ENCODE data around the gene ENOX1.

ENOX1 gene

GRCh38 chr13:43529796-43530195 is 257.0 kb downstream of the ENOX1 start:
- no peak for DNase-seq

GRCh38 chr13:43528992-43529391 is 257.8 kb downstream of the ENOX1 start:
- peak; percentile 55 for DNase-seq

- DNase-seq, result peak; percentile 88
These were observed 264.0 kb downstream of the ENOX1 start for GRCh38 chr13:43522788-43523187.

- DNase-seq, result peak; percentile 19
These were observed 266.4 kb downstream of the ENOX1 start for GRCh38 chr13:43520351-43520750.

DNA sequence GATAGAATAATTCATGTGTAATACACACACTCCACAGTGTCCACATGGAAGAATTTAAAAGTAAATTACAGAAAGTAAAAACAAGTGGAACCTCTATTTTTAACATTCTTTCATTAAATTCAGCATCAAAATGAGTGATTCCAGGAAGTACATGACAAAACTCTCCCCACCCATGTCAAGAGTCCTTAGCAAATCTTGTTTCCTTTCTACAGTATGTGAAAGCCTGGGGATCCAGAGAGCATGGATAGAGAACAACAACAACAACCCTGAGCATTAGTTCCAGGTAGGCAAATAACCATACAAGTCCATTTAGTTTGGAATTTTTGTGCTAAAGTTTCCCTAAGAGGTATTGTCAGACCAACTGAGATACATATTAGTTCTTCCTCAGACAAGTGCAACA is 267.9 kb downstream of the ENOX1 start:
- no peak for DNase-seq

GRCh38 chr13:43516401-43516833 is 270.4 kb downstream of the ENOX1 start:
- peak; percentile 94 for DNase-seq

GRCh38 chr13:43515531-43515930 is 271.2 kb downstream of the ENOX1 start:
- DNase-seq, result no peak

DNA sequence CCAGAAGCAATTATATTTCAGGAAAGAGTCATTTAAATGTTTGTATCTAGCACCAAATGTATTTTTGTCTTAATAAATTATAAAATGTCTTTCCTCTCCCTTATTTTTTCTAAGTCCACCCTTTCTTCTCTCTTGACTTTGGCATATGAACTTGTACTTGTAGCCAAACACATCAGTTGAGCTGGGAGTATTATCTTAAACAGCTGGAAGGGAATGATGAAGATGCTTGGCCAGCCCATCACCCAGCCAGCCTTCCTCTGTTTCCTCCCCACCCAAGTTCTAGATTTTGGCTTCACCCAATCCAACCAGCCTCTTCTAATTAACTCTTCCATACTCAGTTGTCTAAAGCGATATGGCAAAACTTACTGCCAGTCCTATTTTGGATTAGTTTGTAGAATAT is 272.5 kb downstream of the ENOX1 start:
- no peak for DNase-seq

- DNase-seq, result no peak
These were observed 274.6 kb downstream of the ENOX1 start for GRCh38 chr13:43512221-43512620.

DNA sequence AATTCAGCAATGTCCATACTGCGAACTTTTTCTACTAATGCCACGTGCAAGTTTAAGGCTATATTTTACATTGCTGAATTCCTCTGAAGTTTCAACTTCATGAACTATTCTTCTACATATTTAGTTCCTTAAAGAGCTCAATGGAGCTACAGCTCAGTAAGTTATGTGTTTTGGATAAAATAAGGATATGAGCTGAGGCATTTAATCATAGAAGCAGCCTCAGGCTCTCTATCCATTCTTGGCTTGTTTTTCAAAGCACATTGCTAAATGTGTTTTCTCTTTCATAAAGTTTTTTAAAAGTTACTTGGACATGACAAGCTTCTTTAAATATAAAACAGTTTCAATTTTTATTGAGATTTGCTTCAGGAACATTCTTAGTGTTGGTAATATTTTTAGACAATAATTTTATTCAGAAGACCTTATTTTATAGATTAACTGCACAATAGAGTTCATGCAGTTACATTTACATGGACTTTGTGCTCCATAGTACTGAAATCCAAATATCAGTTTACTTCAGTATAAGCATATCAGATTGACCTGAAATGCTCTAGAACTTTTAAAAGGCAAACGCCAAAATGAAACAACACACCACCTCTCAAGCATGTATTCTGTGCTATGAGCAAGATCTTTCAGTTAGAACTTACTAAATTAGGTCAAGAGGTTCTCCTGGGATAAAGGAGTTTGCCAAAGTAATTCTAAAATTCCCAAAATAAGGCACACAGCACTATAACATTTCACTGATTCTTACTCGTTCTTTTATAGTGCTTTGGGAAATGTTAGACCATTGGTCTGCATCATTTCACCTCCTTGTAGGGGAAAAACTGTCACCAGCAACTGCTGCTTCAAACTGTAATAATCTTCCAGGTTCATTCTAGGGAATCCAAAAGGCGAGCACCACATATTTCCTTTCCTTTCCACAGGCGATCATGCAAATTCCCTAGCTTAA is 275.5 kb downstream of the ENOX1 start:
- DNase-seq, result no peak

DNA sequence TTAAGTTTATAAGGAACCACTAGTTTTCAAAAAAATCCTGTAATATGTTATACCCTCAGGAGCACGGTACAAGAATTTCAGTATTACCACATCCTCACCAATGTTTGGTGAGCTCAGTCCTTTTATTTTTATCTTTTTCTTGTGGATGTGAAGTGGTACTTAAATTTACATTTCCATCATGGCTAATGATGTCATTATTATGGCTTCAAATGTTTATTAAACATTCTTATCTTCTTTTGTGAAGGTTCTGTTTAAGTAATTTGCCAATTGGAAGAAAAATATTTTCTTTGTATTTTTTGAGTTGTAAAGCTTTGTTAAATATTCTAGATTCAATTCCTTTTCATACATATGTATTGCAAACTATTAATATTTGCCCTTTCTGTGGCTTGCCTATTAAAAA is 291.0 kb downstream of the ENOX1 start:
- DNase-seq, result no peak

DNA sequence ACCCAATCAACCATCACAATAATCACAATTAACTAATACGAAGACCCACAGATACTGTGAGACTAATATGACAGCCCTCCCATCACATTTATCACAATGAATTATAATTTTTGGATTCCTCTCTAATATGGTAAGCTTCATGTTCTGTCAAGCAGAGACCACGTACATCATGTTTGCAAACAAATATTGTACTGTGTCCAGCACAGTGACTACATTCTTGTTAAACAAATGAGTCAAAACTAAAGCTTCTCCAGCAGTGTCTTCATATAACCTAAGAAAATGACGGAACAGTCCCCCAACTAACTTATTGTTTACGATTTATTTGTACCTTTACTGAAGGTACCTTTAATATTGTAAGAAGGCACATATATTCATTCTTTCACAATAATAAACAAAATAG is 292.6 kb downstream of the ENOX1 start:
- no peak for DNase-seq

DNA sequence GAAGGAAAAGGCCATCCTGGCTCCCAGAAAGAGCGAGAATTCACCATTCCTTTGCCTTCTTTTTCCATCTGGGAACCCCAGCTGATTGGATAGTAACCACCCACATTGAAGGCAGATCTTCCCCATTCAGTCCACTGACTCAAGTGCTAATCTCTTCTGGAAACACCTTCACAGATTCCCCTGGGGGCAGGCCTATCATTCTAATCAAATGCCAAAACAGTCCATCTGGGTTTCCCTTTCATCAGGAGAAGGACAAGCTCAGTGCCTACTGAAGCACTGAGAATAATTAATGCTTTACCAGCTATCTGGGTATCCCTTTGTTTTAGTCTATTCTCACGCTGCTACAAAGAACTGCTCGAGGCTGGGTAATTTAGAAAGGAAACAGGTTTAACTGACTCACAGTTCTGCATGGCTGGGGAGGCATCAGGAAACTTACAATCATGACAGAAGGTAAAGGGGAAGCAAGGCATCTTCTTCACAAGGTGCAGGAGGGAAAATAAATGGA is 293.2 kb downstream of the ENOX1 start:
- no peak for DNase-seq

- no peak for DNase-seq
These were observed 294.0 kb downstream of the ENOX1 start for GRCh38 chr13:43492745-43493144.

DNA sequence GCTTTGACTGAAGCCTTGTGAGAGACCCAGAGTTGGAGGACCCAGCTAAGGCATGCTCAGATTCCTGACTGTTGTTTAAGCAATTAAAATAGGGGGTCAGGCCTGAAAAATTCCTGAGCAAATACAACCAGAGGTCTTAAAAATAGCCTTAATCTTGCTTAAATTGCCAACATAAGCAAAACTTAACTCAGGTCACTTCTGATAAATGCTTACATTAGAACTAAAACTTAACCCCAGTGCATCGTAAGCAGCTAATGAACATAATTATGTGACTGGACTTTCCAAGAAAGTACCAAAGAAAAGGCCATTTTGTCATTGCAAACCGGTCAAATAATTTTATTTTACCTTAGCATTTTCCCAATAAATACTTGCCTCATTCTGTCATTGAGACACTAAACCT is 294.5 kb downstream of the ENOX1 start:
- DNase-seq, result no peak

GRCh38 chr13:43489233-43489632 is 297.5 kb downstream of the ENOX1 start:
- peak; percentile 7 for DNase-seq

DNA sequence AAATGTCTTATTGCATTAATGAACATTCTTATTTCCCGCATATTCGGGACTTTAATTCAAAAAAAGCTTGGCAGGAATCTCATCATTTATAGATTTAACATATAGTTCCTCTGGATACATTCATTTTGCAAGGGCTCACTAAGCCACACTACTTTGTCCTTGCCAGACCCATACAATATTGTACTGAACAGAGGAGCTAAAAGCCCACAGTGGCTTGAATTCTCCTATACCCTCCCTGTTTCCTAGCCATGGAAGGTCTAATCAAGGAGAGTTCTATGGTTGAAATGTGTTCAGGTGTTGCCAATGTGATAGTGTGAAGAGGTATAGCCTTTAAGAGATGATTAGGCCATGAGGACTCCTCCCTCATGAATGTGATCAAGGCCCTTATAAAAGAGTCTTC is 298.9 kb downstream of the ENOX1 start:
- no peak for DNase-seq

DNA sequence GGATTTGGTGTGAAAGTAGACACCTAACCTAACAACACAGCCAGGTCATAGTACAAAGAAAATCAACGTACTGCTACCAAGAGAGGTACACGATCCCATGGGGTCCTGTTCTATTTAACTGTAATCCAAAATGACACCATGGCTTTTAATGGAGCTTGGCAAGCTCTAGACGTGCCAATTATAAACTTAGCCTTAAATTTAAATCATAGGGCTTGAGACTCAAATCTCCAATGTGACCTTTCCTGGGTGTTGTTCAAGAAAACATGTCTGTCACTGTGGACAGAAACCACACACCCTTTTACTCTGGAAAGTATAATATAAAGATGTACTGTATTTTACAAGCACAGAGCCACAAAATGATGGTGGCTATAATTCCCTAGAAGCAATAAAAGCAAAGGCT is 299.3 kb downstream of the ENOX1 start:
- DNase-seq, result no peak

DNA sequence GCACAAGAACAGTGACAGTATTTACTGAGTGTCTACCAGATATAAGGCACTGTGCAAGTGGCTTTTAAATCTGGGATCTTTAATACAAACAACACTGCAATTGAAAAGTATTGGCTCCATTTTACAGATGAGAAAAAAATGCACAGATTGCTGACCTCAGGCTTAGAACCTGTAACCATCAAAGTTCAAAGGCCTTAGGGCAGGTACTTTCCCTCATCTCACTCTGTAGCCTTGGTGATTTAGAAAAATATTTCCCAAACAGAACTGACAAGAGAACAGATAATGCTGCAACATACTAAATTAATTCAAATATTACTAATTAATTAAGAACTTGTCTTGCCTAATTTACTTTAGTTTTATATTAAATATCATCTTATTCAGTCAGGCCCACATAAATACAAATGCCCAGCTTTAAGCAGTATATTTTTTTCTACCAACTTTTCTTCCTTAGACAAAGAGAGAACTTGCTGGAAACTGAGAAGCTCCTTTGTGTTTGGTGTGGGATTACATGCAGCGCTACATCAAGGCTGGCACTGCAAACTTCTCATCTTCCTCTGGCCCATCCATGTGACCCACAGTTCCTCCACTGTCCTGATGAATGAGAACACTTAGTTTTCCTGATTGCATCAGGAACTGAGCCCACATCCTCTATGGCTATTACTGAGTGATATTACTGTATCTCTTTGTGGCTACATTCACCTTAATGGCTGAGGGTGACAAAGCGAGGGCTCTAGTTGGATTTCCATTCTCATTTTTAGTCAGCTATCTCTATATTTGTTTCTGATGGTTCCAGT is 302.1 kb downstream of the ENOX1 start:
- no peak for DNase-seq

DNA sequence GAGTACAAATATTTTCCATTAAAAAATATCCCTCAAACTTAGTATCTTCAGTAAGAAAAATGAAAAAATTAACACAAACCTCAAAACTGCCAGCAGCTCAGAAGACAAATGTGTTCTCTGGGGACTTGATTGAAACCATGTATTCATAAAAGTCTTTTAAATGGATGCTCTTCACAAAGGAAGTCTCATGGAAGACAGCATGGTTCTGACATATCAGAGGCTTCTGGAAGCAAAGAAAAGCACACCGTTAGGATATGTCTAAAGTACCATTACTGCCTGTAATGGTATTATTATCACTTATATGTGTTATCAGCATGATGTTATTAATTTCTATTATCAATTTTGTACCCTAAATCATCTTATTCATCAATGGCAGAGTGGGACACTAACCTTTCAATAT is 302.8 kb downstream of the ENOX1 start:
- DNase-seq, result no peak

DNA sequence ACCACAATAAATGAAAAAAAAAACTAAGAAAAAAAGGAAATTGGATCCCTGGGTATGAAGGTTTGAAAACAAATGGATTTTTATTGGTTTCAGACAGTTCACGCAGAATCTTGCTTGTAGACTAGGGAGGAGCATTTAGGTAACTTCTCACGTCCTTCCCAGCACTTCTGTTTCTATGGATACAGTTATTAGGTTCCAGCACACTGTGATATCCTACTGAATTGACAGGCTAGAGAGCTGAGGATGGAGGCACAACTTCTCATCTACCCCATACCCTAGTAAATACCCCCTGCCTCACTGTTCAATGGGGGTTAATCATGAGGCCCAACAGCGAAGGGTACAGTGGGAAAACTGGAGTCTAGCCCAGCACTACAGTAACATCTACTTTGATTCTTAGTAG is 304.1 kb downstream of the ENOX1 start:
- no peak for DNase-seq

- no peak for DNase-seq
These were observed 304.7 kb downstream of the ENOX1 start for GRCh38 chr13:43482026-43482425.

- no peak for DNase-seq
These were observed 307.9 kb downstream of the ENOX1 start for GRCh38 chr13:43478902-43479301.

DNA sequence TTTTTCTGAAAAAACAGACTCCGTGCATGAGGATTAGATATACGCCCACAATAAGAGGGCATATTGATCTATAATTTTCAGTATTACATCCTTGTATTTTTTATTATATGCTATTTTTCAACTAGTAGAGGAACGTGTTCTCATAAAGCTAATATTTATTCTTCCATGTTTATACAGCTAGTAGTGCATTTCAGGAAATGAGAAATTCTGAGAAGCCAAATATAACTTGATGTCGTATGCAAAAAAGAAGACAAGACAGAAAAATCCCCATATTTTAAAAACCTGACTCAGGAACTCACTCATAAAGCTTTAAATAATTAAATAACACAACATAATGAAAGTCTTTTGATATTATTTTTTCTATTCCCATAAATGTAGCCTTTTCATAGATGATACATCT is 308.6 kb downstream of the ENOX1 start:
- no peak for DNase-seq

Measured in fibroblast of upper back skin (primary cell).